ENCODE results near the gene RDX. TPM values are rescaled to one million over a fixed set of nuclear protein-coding genes. Genes with fewer than 3 reads are reported as not detected.
"Not testable (repeated sequence)": the region's sequence is repeated elsewhere in the genome, so short reads cannot be mapped to it uniquely, and the experiment has no call there.

RDX gene
- total RNA-seq, 2 donors from 2014 or later: 121 to 127 TPM

GRCh38 chr11:110196884-110197420 is 99.5 kb downstream of the RDX start:
- H3K4me3 ChIP-seq (ENCODE audit: low read length): no peak overlapping the region
- Mint-ChIP-seq H3K27me3 (ENCODE audit: insufficient read depth) (no peaks in the 10 kb centered on the region), H3K9me3 (no peaks in the 10 kb centered on the region), H3K36me3 (ENCODE audit: low read depth) (no peaks in the 10 kb centered on the region), H3K4me1 (peaks cover 5% of the 10 kb centered on the region), H3K4me3 (no peak overlapping the region), H3K27ac (no peak overlapping the region)
- no peaks in the 10 kb centered on the region for H3K9me3 ChIP-seq (ENCODE audit: control insufficient read depth, low read length)
- no peaks in the 10 kb centered on the region for H3K36me3 ChIP-seq (ENCODE audit: control insufficient read depth, insufficient read depth, low read length)
- peak; percentile 12 for DNase-seq
- H3K4me1 ChIP-seq (ENCODE audit: control insufficient read depth, insufficient read depth, low read length): peaks cover 3% of the 10 kb centered on the region
- TF ChIP-seq CTCF (conservative IDR thresholded peaks at IDR 0.05): no peak
- H3K27me3 ChIP-seq (ENCODE audit: control insufficient read depth, insufficient read depth, low read length, poor library complexity, severe bottlenecking): no peaks in the 10 kb centered on the region
- H3K9ac ChIP-seq (ENCODE audit: extremely low read depth, low read length, poor library complexity, severe bottlenecking): no peak overlapping the region
- H3K27ac ChIP-seq (ENCODE audit: low read depth, low read length): no peak overlapping the region
- 88 to 89% methylated on average over 7 to 9 of the region's 9 CpGs for WGBS, 2 experiments (ENCODE audit: insufficient coverage in 1 of 2, insufficient read length in 1 of 2)

DNA sequence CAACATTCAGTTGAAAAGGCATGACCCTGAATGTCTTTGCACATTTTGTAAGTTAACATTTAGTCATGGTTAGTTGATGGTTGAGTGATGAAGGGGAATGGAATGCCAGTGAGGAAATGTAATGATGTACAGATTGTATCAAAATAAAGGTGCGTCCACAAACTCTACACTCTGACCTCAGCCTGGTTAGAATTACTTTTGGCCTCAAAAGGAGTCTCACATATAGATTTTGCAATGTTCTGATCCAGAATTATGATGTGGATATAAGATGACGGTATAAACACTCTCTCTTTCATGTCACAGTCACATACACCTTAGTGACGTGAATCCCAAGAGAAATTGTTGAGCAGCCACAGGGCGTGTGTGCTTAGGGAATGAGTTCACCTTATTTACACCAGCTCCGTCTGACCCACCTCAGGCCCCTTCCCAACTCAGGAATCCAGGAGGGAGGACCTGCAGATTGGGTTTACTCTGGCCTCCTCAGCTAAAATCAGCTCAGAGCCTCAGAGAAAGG is 100.1 kb downstream of the RDX start:
- H3K4me1 ChIP-seq (ENCODE audit: control insufficient read depth, insufficient read depth, low read length): peaks cover 3% of the 10 kb centered on the region
- no peak overlapping the region for H3K4me3 ChIP-seq (ENCODE audit: low read length)
- H3K27ac ChIP-seq (ENCODE audit: low read depth, low read length): no peak overlapping the region
- no peak overlapping the region for H3K27ac Mint-ChIP-seq
- no peaks in the 10 kb centered on the region for H3K36me3 Mint-ChIP-seq (ENCODE audit: low read depth)
- peaks cover 5% of the 10 kb centered on the region for H3K4me1 Mint-ChIP-seq
- no peak for TF ChIP-seq CTCF (conservative IDR thresholded peaks at IDR 0.05)
- H3K27me3 ChIP-seq (ENCODE audit: control insufficient read depth, insufficient read depth, low read length, poor library complexity, severe bottlenecking): no peaks in the 10 kb centered on the region
- peak; percentile 20 for DNase-seq
- H3K9me3 ChIP-seq (ENCODE audit: control insufficient read depth, low read length): no peaks in the 10 kb centered on the region
- H3K27me3 Mint-ChIP-seq (ENCODE audit: insufficient read depth): no peaks in the 10 kb centered on the region
- H3K9ac ChIP-seq (ENCODE audit: extremely low read depth, low read length, poor library complexity, severe bottlenecking): no peak overlapping the region
- no peak overlapping the region for H3K4me3 Mint-ChIP-seq
- H3K36me3 ChIP-seq (ENCODE audit: control insufficient read depth, insufficient read depth, low read length): no peaks in the 10 kb centered on the region
- no peaks in the 10 kb centered on the region for H3K9me3 Mint-ChIP-seq
- WGBS, 2 experiments (ENCODE audit: insufficient coverage in 1 of 2, insufficient read length in 1 of 2): 98 to 100% methylated on average over 1 to 5 of the region's 5 CpGs

DNA sequence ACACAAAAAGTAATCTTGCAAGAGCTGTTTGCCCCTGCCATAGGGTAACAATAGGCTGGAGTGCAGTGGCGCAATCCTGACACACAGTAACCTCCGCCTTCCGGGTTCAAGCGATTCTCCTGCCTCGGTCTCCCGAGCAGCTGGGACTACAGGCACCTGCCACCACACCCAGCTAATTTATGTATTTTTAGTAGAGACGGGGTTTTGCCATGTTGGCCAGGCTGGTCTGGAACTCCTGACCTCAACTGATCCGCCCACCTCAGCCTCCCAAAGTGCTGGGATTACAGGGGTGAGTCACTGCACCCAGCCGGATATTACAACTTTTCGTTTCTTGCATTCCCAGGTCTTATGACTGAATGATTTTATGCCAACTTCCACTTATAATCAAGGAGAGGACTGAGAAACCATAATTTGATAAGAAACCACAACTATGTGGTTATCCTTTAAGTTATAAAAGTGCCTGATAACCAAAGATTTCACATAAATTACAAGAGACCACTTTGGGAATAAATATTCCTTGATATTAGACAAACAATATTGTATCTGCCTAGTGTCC is 102.1 kb downstream of the RDX start:
- H3K9ac ChIP-seq (ENCODE audit: extremely low read depth, low read length, poor library complexity, severe bottlenecking); H3K4me3 Mint-ChIP-seq; H3K36me3 Mint-ChIP-seq (ENCODE audit: low read depth); H3K9me3 Mint-ChIP-seq; H3K27ac Mint-ChIP-seq; H3K4me3 ChIP-seq (ENCODE audit: low read length); H3K27ac ChIP-seq (ENCODE audit: low read depth, low read length); H3K4me1 Mint-ChIP-seq; H3K4me1 ChIP-seq (ENCODE audit: control insufficient read depth, insufficient read depth, low read length); H3K36me3 ChIP-seq (ENCODE audit: control insufficient read depth, insufficient read depth, low read length); H3K27me3 ChIP-seq (ENCODE audit: control insufficient read depth, insufficient read depth, low read length, poor library complexity, severe bottlenecking); H3K9me3 ChIP-seq (ENCODE audit: control insufficient read depth, low read length); DNase-seq; H3K27me3 Mint-ChIP-seq (ENCODE audit: insufficient read depth): not testable (repeated sequence)
- WGBS, 2 experiments (ENCODE audit: insufficient coverage in 1 of 2, insufficient read length in 1 of 2): 95% methylated on average over 7 to 10 of the region's 10 CpGs

DNA sequence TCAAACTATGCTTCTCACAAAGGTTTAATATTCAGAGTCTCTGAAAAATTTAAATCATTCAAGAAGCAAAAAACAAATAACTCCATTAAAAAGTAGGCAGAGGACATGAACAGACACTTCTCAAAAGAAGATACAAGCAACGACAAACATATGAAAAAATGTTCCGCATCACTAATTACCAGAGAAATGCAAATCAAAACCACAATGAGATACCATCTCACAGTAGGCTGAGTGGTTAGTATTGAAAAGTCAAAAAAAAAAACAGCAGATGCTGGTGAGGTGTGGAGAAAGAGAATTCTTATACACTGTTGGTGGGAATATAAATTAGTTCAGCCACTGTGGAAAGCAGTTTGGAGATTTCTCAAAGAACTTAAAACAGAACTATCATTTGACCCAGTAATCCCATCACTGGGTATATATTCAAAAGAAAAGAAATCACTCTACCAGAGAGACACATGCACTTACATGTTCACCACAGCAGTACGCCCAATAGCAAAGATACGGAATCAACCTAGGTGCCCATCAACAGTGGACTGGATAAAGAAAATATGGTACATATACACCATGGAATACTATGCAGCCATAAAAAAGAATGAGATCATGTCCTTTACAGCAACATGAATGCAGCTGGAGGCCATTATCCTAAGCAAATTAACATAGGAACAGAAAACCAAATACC is 103.7 kb downstream of the RDX start:
- H3K4me3 Mint-ChIP-seq; H3K27me3 Mint-ChIP-seq (ENCODE audit: insufficient read depth); H3K4me1 Mint-ChIP-seq; H3K27me3 ChIP-seq (ENCODE audit: control insufficient read depth, insufficient read depth, low read length, poor library complexity, severe bottlenecking); H3K27ac Mint-ChIP-seq; H3K9me3 Mint-ChIP-seq; DNase-seq; H3K36me3 Mint-ChIP-seq (ENCODE audit: low read depth); H3K4me1 ChIP-seq (ENCODE audit: control insufficient read depth, insufficient read depth, low read length); H3K27ac ChIP-seq (ENCODE audit: low read depth, low read length); H3K9ac ChIP-seq (ENCODE audit: extremely low read depth, low read length, poor library complexity, severe bottlenecking); H3K36me3 ChIP-seq (ENCODE audit: control insufficient read depth, insufficient read depth, low read length); H3K9me3 ChIP-seq (ENCODE audit: control insufficient read depth, low read length); H3K4me3 ChIP-seq (ENCODE audit: low read length): not testable (repeated sequence)
- 98% methylated on average over 4 of the region's 4 CpGs; no CpG with 5 or more reads in 1 of the 2 experiments for WGBS, 2 experiments (ENCODE audit: insufficient coverage in 1 of 2, insufficient read length in 1 of 2)
